HG03565 (cell line): Measurements from ENCODE around the gene MYO18A.

Experiments
- ATAC-seq: cut with Tn5 transposase; IDR thresholded peaks from one replicate; pipeline ENCODE4 v1.9.1; 2021; ENCODE audit warnings: mild to moderate bottlenecking, moderate library complexity; ENCODE audit not compliant: unreplicated experiment

Gene MYO18A

GRCh38 chr17:29168079-29168758, 12.0 kb downstream of the MYO18A start:
- ATAC-seq = no peak

GRCh38 chr17:29167393-29168078, 12.7 kb downstream of the MYO18A start:
- ATAC-seq = no peak

GRCh38 chr17:29166507-29166887, 13.7 kb downstream of the MYO18A start:
- no peak for ATAC-seq

DNA sequence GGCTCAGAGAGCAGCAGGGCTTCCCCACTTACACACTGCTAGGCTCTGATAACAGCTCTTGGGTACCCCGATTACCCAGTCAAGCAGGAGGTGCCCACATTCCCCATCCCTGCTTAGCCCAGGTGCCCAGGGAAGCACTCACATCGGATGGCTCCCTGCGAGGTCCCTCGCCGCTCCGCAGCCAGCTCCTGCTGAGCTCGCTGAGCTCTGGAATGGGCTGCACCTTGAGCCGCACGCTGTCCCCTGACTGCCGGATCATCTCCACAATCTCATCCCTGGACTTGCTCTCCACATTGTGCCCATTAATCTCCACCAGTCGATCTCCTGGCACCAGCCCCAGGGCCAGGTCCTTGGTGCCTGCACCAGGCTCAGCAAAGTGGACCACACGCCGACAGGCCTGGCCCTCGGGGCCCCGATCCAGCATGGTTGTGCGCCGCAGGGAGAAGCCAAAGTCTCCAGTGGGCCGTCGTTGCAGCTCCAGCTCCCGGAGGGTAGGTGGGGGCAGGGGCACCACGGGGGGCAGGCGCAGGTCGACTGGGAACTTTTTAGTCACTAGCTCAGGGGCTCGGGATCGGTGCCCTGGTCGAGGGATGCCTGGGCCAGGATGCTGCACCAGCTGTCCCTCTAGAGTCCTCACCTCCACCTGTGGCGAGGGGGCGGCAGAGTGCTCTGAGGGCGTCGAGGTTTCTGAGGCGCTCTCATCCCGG, 14.2 kb downstream of the MYO18A start:
- no peak for ATAC-seq

DNA sequence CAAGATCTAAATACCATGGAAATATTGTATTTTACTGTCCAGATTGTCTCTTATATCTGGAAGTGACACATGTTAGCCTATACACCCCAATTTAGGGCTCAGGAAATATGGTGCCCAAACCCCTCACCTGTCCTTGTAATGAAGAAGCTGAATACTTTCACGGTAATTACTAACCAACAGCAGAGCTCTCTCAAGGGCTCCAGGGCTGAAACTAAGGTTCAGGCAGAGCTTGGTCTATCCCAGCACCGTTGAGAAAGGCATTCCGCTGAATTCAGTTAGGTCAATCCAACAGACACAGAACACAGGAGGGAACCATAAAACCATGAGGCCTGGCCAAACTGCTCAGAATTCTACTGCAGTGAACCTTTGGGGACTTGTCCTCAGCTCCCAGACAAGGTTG, 14.9 kb downstream of the MYO18A start:
- ATAC-seq = no peak

- no peak for ATAC-seq
These were observed 16.6 kb downstream of the MYO18A start for GRCh38 chr17:29163563-29163962.

- no peak for ATAC-seq
These were observed 17.3 kb downstream of the MYO18A start for GRCh38 chr17:29162909-29163341.

GRCh38 chr17:29162082-29162908, 17.9 kb downstream of the MYO18A start:
- ATAC-seq = no peak

DNA sequence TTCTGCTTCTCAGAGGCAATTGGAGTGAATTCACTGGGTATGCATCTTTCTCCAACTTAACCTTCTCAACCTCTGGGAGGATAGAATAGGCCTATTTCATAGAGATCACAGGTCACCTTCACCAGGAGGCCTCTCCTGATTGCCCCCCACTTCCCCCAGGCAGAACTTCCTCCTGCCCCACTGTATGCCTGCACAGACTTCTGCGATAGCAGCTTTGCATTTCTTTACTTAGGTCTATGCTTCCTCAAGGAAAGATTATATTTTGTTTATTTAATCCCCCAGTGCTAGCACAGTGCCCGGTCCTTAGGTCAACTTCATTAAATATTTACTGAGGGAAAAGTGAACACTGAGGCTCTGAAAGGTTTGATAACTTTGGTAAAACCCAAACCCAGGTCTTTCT, 19.9 kb downstream of the MYO18A start:
- no peak for ATAC-seq

DNA sequence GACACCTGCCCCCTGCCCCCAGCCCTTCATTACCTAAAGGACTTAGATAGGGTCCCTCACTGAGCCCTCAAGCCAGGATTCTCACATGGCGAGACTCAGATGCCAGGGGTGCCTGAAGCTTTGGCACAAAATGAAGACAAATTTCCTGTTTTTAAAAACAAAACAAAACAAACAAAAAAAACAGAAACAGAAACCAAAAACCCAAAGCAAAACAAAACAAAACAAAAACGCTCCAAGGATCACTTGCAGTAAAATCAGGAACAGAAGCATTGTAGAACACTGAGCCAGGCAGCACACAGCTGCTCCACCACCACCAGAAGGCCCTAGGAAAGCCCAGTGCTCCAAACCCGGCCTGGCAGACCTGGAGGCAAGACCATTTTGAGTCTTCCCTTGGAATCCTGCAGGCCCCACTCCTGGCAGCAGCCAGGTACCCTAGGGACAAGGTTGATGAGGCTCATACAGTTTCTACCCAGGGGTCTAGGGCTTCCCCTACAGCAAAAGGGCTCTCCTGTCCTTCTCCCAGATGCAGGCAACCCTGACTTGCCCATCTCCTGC, 20.8 kb downstream of the MYO18A start:
- no peak for ATAC-seq

- ATAC-seq = no peak
These were observed 21.5 kb downstream of the MYO18A start for GRCh38 chr17:29158488-29159275.

GRCh38 chr17:29158096-29158487, 22.1 kb downstream of the MYO18A start:
- no peak for ATAC-seq

- no peak for ATAC-seq
These were observed 22.9 kb downstream of the MYO18A start for GRCh38 chr17:29157310-29157709.

DNA sequence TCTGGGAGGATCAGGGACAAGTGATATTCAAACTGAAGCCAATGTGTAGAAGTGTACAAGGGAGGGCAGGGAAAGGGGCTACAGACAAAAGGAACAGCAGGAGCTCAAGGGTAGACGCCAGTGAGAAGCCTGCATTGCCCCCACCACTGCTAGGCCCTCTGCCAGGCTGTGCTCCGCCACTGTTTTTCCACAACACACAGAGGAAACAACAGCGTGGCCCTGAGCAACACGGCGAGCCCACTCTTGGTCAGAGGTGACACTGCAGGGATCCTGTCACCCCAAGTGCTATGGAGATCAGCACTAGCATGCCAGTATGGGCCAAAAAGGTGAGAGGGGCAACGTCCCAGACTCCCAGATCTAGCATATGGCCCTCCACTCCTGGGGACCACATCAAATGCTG, 23.4 kb downstream of the MYO18A start:
- no peak for ATAC-seq

GRCh38 chr17:29155966-29156338, 24.2 kb downstream of the MYO18A start:
- no peak for ATAC-seq

GRCh38 chr17:29155227-29155965, 24.8 kb downstream of the MYO18A start:
- no peak for ATAC-seq

DNA sequence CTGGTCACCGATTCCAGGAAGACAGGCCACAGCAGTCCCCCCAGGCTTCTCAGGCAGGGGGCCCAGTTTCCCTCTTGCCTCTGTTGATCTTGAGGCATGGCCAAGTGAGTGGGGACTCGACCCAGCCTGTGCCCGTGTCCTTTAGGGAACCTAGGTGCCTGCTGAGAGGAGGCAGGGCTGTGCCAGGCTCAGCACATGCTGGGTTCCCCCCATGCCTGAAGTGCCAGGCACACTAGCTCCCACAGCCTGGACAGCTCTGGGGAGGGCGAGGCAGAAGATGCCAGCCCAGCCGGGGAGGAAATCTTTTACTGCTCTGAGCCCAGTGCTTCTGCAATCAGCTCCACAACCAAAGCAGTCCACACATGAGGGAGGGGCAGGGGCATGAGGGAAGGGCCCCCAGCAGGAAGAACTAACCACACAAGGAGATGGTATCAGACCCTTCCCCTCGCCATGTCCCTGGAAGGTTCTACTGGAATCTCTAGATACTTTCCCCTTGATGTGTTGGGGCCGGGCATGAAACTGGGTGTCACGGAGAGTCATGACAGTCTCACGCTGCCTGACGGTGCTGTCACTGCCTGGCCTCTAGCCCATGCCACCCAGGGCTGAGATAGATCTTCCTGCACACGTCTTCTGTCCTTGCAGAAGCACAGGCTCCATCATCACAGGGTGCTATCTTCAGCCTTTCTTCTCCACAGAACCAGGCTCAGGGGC, 25.5 kb downstream of the MYO18A start:
- no peak for ATAC-seq

DNA sequence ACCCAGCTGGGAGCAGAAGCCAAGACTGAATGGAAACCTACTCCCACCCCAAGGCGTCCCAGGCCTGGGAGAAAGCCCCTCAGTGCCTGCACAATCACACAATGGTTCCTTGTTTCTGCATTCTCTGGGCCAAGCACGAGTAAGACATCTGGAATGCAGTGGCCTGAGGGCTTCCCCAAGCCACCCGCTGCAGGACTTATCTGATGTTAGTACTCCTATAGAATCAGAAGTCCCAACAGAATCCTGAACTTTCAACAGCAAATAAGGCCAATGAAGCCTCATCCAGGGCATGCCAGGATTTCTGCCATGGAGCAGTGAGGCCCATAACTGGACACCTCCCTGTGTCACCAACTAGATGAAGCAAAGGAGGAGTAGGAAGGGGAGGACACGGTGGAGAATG, 28.6 kb downstream of the MYO18A start:
- ATAC-seq = no peak

DNA sequence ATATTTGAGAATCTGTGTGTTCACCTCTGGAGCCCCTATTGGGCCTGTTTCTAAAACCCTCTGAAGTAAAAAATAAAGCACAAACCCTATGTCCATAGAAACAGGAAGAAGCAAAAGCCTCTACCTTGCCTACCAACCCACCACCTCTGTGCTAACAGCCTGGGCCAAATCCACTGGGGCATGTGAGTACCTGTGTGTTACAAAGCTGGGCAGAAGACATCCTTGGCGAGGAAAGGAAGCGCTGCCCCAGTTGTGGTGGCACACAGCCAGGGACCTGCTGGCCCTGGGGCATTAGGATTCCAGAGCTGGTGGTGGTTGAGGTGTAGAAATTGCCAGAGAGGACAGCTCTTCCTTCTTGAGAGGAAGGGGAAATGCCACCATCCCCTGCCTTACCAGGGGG, 30.0 kb downstream of the MYO18A start:
- ATAC-seq = no peak
